ENCODE data around the gene HIVEP1.

GRCh38 chr6:12163744-12164507 lies 151.8 kb downstream of the HIVEP1 start:
- TF ChIP-seq CTCF (conservative IDR thresholded peaks at IDR 0.05; ENCODE audit: low read length) = no peak
- no peak for TF ChIP-seq EZH2phosphoT487 (IDR thresholded peaks at IDR 0.05; ENCODE audit: borderline replicate concordance, low read depth, low read length)
